HCT116 (cell line): ENCODE data around the gene HMG20A. TPM values are rescaled to one million over a fixed set of nuclear protein-coding genes. Genes with fewer than 3 reads are reported as not detected.
A peak's percentile ranks its signal among the peaks of the same experiment; 100 is the strongest.

Source experiments
- ATAC-seq: fragments of 200-7000 bp; cut with Tn5 transposase; 2 replicates; pipeline ENCODE4 v1.9.1; 2020; ENCODE audit warnings: mild to moderate bottlenecking, moderate library complexity
- BruUV-seq: library from RNA; stranded (reverse); fragments of 400-500 nt; replicated peaks from 2 replicates; lab custom pipeline; 2021; lab: Mats Ljungman, UMichigan
- CTCF ChIA-PET: fragments of 300-600 bp; sonication (Branson Sonifier 250); formaldehyde crosslinking; loops from one replicate; lab custom pipeline; 2021; ENCODE audit warnings: antibody characterized with exemption; lab: Charles Lee
- POLR2A ChIA-PET: fragments of 300-600, 350-600 bp; sonication (Branson Sonifier 250); formaldehyde crosslinking; loops from one replicate; lab custom pipeline; 2021; ENCODE audit warnings: antibody characterized with exemption; lab: Charles Lee
- RAD21 ChIA-PET, 2 experiments: fragments of 300-600 bp; sonication (Branson Sonifier 250); formaldehyde crosslinking; loops; one replicate each; lab custom pipeline; 2023; ENCODE audit warnings: low total read pairs in 2 of 2; ENCODE audit not compliant: uncharacterized antibody in 2 of 2, unreplicated experiment in 2 of 2, low non-redundant PET in 1 of 2; lab: Charles Lee
- DNase-seq: peaks from one replicate; pipeline ENCODE4 v3.0.0-alpha.2; 2010; ENCODE audit warnings: low read depth, low spot score
- H2AFZ ChIP-seq: fragments of 200-600 bp; shearing (Covaris generic), sonication (generic); 2 replicates; pipeline ENCODE4 v1.6.1; 2017; ENCODE audit warnings: low read depth, mixed run types, mixed read lengths, antibody characterized with exemption, low read length; ENCODE audit not compliant: poor library complexity, severe bottlenecking
- H3K27ac ChIP-seq: 2 replicates; pipeline ENCODE4 v1.5.1; 2012; ENCODE audit warnings: low read depth, low read length
- H3K27me3 ChIP-seq: fragments of 200-600 bp; sonication (generic); 2 replicates; pipeline ENCODE4 v1.6.1; 2016; ENCODE audit warnings: mixed run types, low read length, mixed read lengths; ENCODE audit not compliant: insufficient read depth
- H3K36me3 ChIP-seq, 2 experiments: fragments of 200-500 bp in 1 of 2; fragments of 200-600 bp in 1 of 2; sonication (Bioruptor generic) in 1 of 2; sonication (generic) in 1 of 2; 2 replicates each; pipeline versions ENCODE4 v1.5.1 to v1.6.1; 2014 to 2016; ENCODE audit warnings: low read length in 2 of 2, inconsistent platforms in 1 of 2, mixed read lengths in 1 of 2, mixed run types in 1 of 2; ENCODE audit not compliant: insufficient read depth in 2 of 2, control insufficient read depth in 1 of 2
- H3K4me1 ChIP-seq, 2 experiments: fragments of 200-600 bp in 1 of 2; sonication (generic) in 1 of 2; 2 replicates each; pipeline versions ENCODE4 v1.5.1 to v1.6.1; 2012 to 2017; ENCODE audit warnings: low read length in 2 of 2, inconsistent platforms in 1 of 2, mild to moderate bottlenecking in 1 of 2, mixed read lengths in 1 of 2, mixed run types in 1 of 2, moderate library complexity in 1 of 2; ENCODE audit not compliant: insufficient read depth in 2 of 2, control insufficient read depth in 1 of 2
- H3K4me2 ChIP-seq: fragments of 200-600 bp; sonication (generic); 2 replicates; pipeline ENCODE4 v1.6.1; 2017; ENCODE audit warnings: mixed run types, low read length, mixed read lengths
- H3K4me3 ChIP-seq, 2 experiments: fragments of 200-600 bp in 1 of 2; sonication (generic) in 1 of 2; replicated peaks in 1 of 2; 2 replicates each; pipeline ENCODE4 v1.5.1; 2011 to 2016; ENCODE audit warnings: low read length in 2 of 2, control low read depth in 1 of 2, low read depth in 1 of 2, mild to moderate bottlenecking in 1 of 2, mixed read lengths in 1 of 2, mixed run types in 1 of 2
- H3K79me2 ChIP-seq: fragments of 200-600 bp; sonication (generic); 2 replicates; pipeline ENCODE4 v1.6.1; 2017; ENCODE audit warnings: mild to moderate bottlenecking, mixed run types, low read length, moderate library complexity, mixed read lengths; ENCODE audit not compliant: insufficient read depth
- H3K9ac ChIP-seq: fragments of 200-600 bp; sonication (generic); 2 replicates; pipeline ENCODE4 v1.6.1; 2016; ENCODE audit warnings: low read length, mixed read lengths
- H3K9me2 ChIP-seq: fragments of 200-600 bp; sonication (generic), shearing (Covaris generic); 2 replicates; pipeline ENCODE4 v1.6.1; 2017; ENCODE audit warnings: mixed run types, mild to moderate bottlenecking, moderate library complexity; ENCODE audit not compliant: insufficient read depth
- H3K9me3 ChIP-seq, 2 experiments: fragments of 200-500 bp in 1 of 2; fragments of 200-600 bp in 1 of 2; sonication (Bioruptor generic) in 1 of 2; sonication (generic) in 1 of 2; 2 replicates each; pipeline ENCODE4 v1.6.1; 2014 to 2017; ENCODE audit warnings: low read length in 2 of 2, mixed read lengths in 2 of 2, inconsistent platforms in 1 of 2, low read depth in 1 of 2, mild to moderate bottlenecking in 1 of 2, mixed run types in 1 of 2, moderate library complexity in 1 of 2; ENCODE audit not compliant: control insufficient read depth in 1 of 2, insufficient read depth in 1 of 2
- H4K20me1 ChIP-seq: fragments of 200-600 bp; sonication (generic), shearing (Covaris generic); 2 replicates; pipeline ENCODE4 v1.6.1; 2017; ENCODE audit warnings: mixed run types, mild to moderate bottlenecking, moderate library complexity; ENCODE audit not compliant: insufficient read depth
- ATF3 ChIP-seq: IDR thresholded peaks from 2 replicates; pipeline ENCODE4 v1.6.1; 2012
- CBX3 ChIP-seq: IDR thresholded peaks from 2 replicates; pipeline ENCODE4 v1.6.1; 2012; ENCODE audit warnings: low read depth
- CEBPB ChIP-seq: IDR thresholded peaks from 2 replicates; pipeline ENCODE4 v1.6.1; 2012; ENCODE audit warnings: low read depth
- CTCF ChIP-seq, 3 experiments: fragments of 200-600 bp in 1 of 3; sonication (generic) in 1 of 3; IDR thresholded peaks in 2 of 3; conservative IDR thresholded peaks in 1 of 3; 2 replicates each; pipeline ENCODE4 v1.5.1; 2012 to 2017; ENCODE audit warnings: low read depth in 2 of 3, low read length in 2 of 3, antibody characterized with exemption in 1 of 3, borderline replicate concordance in 1 of 3, control low read depth in 1 of 3, mild to moderate bottlenecking in 1 of 3, mixed read lengths in 1 of 3, mixed run types in 1 of 3, moderate library complexity in 1 of 3; ENCODE audit not compliant: insufficient read depth in 1 of 3
- EGR1 ChIP-seq: IDR thresholded peaks from 2 replicates; pipeline ENCODE4 v1.6.1; 2012; ENCODE audit warnings: low read depth
- ELF1 ChIP-seq: IDR thresholded peaks from 2 replicates; pipeline ENCODE4 v1.6.1; 2012; ENCODE audit warnings: low read depth, borderline replicate concordance
- EZH2 ChIP-seq: fragments of 200-600 bp; sonication (generic); IDR thresholded peaks from 2 replicates; pipeline ENCODE4 v1.6.1; 2017; ENCODE audit warnings: antibody characterized with exemption, mixed run types
- EZH2phosphoT487 ChIP-seq: fragments of 200-600 bp; IDR thresholded peaks from 2 replicates; pipeline ENCODE4 v1.6.1; 2018; ENCODE audit warnings: antibody characterized with exemption, borderline replicate concordance
- FOSL1 ChIP-seq: IDR thresholded peaks from 2 replicates; pipeline ENCODE4 v1.6.1; 2012; ENCODE audit warnings: low read depth
- JUND ChIP-seq: IDR thresholded peaks from 2 replicates; pipeline ENCODE4 v1.6.1; 2012
- MAX ChIP-seq: IDR thresholded peaks from 2 replicates; pipeline ENCODE4 v1.6.1; 2012
- POLR2A ChIP-seq: IDR thresholded peaks from 2 replicates; pipeline ENCODE4 v1.7.0; 2011; ENCODE audit warnings: borderline replicate concordance; ENCODE audit not compliant: insufficient read depth, insufficient read length; ENCODE audit errors: extremely low read depth
- POLR2AphosphoS5 ChIP-seq: IDR thresholded peaks from 2 replicates; pipeline ENCODE4 v1.6.1; 2011; ENCODE audit warnings: mild to moderate bottlenecking, low read depth, low read length, moderate library complexity
- RAD21 ChIP-seq: IDR thresholded peaks from 2 replicates; pipeline ENCODE4 v1.6.1; 2012; ENCODE audit warnings: low read depth, mild to moderate bottlenecking
- REST ChIP-seq: IDR thresholded peaks from 2 replicates; pipeline ENCODE4 v1.6.1; 2012; ENCODE audit warnings: low read depth
- SIN3A ChIP-seq: IDR thresholded peaks from 2 replicates; pipeline ENCODE4 v1.6.1; 2012; ENCODE audit warnings: low read depth
- SRF ChIP-seq: IDR thresholded peaks from 2 replicates; pipeline ENCODE4 v1.6.1; 2012; ENCODE audit warnings: low read depth
- YY1 ChIP-seq: IDR thresholded peaks from 2 replicates; pipeline ENCODE4 v1.6.1; 2011; ENCODE audit warnings: low read length, low read depth, moderate library complexity, mild to moderate bottlenecking; ENCODE audit not compliant: insufficient replicate concordance; ENCODE audit errors: extremely low read depth
- ZBTB33 ChIP-seq: IDR thresholded peaks from 2 replicates; pipeline ENCODE4 v1.6.1; 2011; ENCODE audit warnings: mild to moderate bottlenecking, low read length, moderate library complexity; ENCODE audit not compliant: insufficient replicate concordance; ENCODE audit errors: extremely low read depth
- ZFX ChIP-seq: fragments of 450-650 bp; IDR thresholded peaks from 2 replicates; pipeline ENCODE4 v1.6.1; 2017
- intact Hi-C: fragments of 100-400 bp; cut with micrococcal nuclease; formaldehyde crosslinking; loops from 2 replicates; pipeline ENCODE4 v1.10.0; 2022
- total RNA-seq: library from RNA; stranded (reverse); gene quantifications from one replicate; pipeline ENCODE4 v1.2.1, GENCODE V29; 2021; ENCODE audit not compliant: unreplicated experiment

HMG20A gene
- total RNA-seq, 1 experiment from 2014 or later, result 37.7 TPM

GRCh38 chr15:77417602-77418001, 3.1 kb upstream of the HMG20A start:
- peaks cover 51% of the 10 kb centered on the region for H3K79me2 ChIP-seq
- POLR2A ChIA-PET, result no interaction called here
- H3K27ac ChIP-seq, result no peak overlapping the region
- no peaks in the 10 kb centered on the region for H3K9me3 ChIP-seq
- H3K27me3 ChIP-seq, result no peaks in the 10 kb centered on the region
- peaks cover 16 to 22% of the 10 kb centered on the region in 2 experiments for H3K4me1 ChIP-seq
- TF ChIP-seq CTCF (IDR thresholded peaks at IDR 0.05 in 2 of 3, conservative IDR thresholded peaks at IDR 0.05 in 1 of 3; ENCODE audit: borderline replicate concordance in 1 of 3, insufficient read depth in 1 of 3, low read depth in 2 of 3, low read length in 2 of 3) (no peak), ZBTB33 (no peak), SRF (no peak), YY1 (no peak), EZH2 (no peak), FOSL1 (no peak), ATF3 (no peak), EZH2phosphoT487 (no peak), ELF1 (no peak), POLR2AphosphoS5 (no peak), CBX3 (no peak), POLR2A (no peak), MAX (no peak), REST (no peak), RAD21 (no peak), EGR1 (no peak), ZFX (no peak), JUND (no peak), SIN3A (no peak), CEBPB (no peak)
- TF ChIP-seq, all 23 proteins: peak for 0
- no peak overlapping the region for H3K9ac ChIP-seq
- H3K36me3 ChIP-seq, result no peaks in the 10 kb centered on the region
- BruUV-seq, result no TSS peak
- H4K20me1 ChIP-seq, result no peaks in the 10 kb centered on the region
- DNase-seq, result no peak
- intact Hi-C loops, result no loop called here
- H3K9me2 ChIP-seq, result no peaks in the 10 kb centered on the region
- no peak overlapping the region for H2AFZ ChIP-seq
- ChIA-PET RAD21 (no interaction called here), CTCF (no interaction called here)
- H3K4me2 ChIP-seq, result peak overlapping the region; percentile 4; the same call in 1 of the 2 replicates
- H3K4me3 ChIP-seq, result no peak overlapping the region
- ATAC-seq, result no peak
